ENCODE data around the gene BRDT.

The BRDT gene

DNA sequence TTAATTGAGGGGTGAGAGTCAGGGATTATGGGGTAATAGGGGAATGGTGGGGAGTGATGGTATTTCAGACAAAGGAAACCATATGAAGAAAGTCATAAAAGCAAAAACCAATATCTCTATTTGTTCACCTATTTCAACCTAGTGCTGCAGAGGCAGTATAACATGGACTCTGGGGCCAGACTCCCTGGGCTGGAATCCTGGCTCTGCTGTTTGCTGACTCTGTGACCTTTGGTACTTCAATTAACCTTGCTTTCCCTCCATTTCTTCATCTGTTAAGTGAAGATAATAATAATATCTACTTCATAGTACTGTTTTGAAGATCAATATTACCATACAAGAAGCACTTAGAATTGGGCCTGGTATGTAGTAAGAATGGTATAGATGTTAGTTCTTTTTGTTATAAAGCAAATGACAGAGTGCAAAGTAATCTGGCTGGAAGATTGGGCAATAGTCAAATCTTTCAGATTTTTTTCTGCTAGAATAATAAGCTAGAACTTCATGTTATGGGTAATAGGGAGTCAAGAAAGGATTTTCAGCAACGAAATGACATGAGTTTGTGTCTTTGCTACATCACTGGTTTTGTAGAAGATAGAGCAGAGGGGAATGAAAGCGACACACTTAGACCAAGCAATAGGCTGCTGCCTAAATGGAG is 89.6 kb downstream of the BRDT start:
- TF ChIP-seq, protein P1, sequence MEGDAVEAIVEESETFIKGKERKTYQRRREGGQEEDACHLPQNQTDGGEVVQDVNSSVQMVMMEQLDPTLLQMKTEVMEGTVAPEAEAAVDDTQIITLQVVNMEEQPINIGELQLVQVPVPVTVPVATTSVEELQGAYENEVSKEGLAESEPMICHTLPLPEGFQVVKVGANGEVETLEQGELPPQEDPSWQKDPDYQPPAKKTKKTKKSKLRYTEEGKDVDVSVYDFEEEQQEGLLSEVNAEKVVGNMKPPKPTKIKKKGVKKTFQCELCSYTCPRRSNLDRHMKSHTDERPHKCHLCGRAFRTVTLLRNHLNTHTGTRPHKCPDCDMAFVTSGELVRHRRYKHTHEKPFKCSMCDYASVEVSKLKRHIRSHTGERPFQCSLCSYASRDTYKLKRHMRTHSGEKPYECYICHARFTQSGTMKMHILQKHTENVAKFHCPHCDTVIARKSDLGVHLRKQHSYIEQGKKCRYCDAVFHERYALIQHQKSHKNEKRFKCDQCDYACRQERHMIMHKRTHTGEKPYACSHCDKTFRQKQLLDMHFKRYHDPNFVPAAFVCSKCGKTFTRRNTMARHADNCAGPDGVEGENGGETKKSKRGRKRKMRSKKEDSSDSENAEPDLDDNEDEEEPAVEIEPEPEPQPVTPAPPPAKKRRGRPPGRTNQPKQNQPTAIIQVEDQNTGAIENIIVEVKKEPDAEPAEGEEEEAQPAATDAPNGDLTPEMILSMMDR (IDR thresholded peaks at IDR 0.05; ENCODE audit: borderline replicate concordance, insufficient read depth, low read depth, low read length): no peak
- no peak overlapping the region for H3K4me3 ChIP-seq (ENCODE audit: low read depth, low read length)

DNA sequence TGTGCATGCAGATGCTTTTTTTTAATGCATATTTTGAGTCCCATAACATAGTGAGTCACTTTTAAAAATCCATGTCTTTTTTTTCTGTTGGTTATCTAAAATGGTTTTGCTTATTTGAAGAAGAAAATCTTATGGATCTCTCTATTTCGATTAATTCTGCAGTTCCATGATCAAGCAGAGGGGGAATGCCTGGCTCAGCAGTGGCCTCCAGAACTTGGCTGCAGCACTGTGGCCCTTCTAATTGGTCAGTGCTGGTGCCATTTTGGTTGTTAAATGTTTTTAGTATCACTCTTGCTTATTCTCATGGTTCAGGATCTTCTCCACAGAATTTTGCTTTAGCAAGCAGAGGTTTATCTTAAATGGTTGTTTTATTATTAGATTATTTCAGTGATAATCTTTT is 91.8 kb downstream of the BRDT start:
- H3K4me3 ChIP-seq (ENCODE audit: low read depth, low read length): no peak overlapping the region
- TF ChIP-seq, protein P1 (IDR thresholded peaks at IDR 0.05; ENCODE audit: borderline replicate concordance, insufficient read depth, low read depth, low read length): no peak

DNA sequence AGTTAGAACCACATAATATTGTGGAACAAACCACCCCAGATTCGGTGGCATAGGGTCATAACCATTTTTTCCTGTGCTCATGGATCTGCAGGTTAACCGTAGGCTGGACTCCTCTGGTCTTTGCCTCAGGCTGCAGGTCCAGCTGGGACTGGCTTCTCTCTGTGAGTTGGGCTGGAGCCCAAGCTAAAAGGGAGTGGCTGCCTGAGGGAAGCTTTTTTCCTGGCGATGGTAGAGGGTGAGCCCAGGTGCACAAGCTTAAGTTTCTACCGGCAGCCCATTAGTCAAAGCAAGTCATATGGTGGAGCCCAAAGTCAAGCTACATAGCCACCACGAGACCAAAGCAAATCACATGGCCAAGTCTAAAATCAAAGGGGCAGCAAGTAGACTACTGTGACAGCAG is 94.4 kb downstream of the BRDT start:
- TF ChIP-seq, protein P1 (IDR thresholded peaks at IDR 0.05; ENCODE audit: borderline replicate concordance, insufficient read depth, low read depth, low read length): no peak
- no peak overlapping the region for H3K4me3 ChIP-seq (ENCODE audit: low read depth, low read length)

DNA sequence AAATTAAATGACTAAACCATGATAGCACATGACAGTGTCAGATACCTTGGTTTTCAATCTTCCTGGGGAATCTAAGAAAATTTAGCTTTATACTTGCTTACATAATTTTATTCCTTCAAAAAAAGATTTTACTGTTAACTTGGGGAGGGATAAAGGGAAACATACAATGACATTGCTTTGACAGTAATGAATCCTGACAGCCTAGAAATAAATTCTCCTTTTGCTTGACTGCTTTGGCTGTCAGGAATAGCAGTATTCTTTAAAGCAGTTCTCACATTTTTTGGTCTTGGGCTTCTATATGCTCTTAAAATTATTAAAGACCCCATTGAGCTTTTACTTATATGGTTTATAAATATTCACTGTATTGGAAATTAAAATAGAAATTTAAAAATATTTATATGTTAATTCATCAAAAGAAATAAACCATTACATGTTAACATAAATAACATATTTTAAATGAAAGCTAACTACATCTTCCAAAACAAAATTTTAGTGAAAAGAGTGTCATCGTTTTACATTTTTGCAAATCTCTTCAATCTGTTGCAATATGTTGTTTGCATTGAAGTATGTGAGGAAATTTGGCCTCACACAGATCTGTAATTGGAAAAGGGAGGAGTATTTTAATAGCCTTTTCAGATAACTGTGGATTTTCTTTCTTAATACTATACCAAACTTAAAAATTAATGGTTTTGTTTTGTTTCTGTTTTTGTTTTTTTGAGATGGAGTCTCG is 96.7 kb downstream of the BRDT start:
- no peak overlapping the region for H3K4me3 ChIP-seq (ENCODE audit: low read depth, low read length)
- TF ChIP-seq, protein P1 (IDR thresholded peaks at IDR 0.05; ENCODE audit: borderline replicate concordance, insufficient read depth, low read depth, low read length): no peak

DNA sequence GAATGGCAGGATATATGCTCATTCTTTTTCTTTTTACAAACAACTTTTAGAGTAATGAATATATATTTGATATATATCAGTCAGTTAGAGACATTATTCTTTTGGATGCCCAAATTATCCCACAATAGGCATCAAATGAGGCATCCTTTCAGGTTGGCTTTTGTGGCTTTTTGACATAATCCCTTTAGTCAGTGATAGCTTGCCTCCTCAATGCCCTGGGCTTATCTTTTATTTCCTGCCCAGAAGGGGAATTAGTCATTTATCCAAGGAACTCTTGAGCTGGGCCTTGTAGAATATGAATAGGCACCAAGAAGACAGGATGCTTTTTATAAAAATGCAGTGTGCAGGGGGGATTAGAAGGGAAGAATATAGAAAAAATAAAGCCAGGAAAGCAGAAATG is 102.7 kb downstream of the BRDT start:
- no peak overlapping the region for H3K4me3 ChIP-seq (ENCODE audit: low read depth, low read length)
- TF ChIP-seq, protein P1 (IDR thresholded peaks at IDR 0.05; ENCODE audit: borderline replicate concordance, insufficient read depth, low read depth, low read length): no peak
